HG03571 (cell line): Measurements from ENCODE around the gene USP3.
"Not testable (repeated sequence)": the region's sequence is repeated elsewhere in the genome, so short reads cannot be mapped to it uniquely, and the experiment has no call there.

Source experiments
- ATAC-seq: cut with Tn5 transposase; IDR thresholded peaks from one replicate; pipeline ENCODE4 v1.9.1; 2021; ENCODE audit not compliant: unreplicated experiment

Gene USP3

DNA sequence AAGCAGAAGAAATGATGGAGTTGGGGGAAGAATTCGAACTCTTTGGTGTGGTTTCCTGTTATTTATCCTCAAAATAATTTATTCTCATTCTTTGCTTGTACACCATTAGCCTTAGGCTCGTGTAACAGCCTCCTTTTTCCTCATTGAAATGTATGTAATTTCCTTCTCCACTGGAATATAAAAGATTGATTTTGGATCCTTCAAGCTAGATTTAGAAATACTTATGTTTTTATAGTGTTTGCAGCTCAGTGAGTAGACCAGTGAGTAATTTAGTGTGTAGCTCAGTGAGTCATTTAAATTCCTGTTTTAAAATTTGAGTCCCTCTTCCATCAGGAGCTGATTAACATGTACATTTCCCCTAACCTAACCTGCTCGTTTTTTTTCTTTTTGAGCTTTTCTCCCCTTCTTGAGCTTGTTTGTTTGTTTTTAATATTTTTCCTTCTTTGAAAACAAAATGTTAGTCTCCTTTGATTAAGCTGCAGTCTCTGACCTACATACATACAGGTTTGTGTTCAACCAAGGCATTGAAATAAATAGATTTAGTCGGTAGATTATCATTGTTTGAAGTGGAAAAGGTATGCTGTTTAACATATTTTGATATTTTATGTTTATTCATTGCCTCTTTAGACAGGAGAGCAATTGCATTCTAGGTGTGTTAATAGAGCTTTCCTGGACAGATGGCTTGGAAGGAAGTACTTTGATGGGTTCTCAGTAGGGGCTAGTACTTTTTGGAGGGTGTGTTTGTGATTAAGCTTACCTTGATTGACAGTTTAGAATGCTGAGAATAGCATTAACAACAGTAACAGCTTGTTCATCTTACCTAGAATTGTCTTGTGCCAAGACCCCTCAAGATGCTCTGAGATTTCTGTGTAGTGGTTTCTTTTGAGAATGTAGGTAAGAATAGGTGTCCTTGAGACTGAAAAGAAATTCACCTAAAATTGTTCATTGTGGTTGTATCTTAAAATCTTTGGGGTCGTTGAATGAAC, 5.9 kb downstream of the USP3 start:
- no peak for ATAC-seq

DNA sequence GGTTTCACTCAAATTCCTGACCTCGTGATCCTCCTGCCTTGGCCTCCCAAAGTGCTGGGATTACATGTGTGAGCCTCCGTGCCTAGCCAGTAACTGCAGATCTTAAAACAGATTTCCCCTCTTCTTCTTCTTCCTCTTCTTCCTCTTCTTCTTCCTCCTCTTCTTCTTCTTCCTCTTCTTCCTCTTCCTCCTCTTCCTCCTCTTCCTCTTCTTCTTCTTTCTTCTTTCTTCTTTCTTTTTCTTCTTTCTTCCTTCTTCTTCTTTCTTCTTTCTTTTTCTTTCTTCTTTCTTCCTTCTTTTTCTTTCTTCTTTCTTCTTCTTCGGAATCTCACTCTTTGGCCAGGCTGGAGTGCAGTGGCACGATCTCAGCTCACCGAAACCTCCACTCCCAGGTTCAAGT, 7.8 kb downstream of the USP3 start:
- no peak for ATAC-seq

- ATAC-seq: no peak
Measured at GRCh38 chr15:63513271-63513670, 8.9 kb downstream of the USP3 start.

GRCh38 chr15:63513728-63514127, 9.3 kb downstream of the USP3 start:
- ATAC-seq: no peak

DNA sequence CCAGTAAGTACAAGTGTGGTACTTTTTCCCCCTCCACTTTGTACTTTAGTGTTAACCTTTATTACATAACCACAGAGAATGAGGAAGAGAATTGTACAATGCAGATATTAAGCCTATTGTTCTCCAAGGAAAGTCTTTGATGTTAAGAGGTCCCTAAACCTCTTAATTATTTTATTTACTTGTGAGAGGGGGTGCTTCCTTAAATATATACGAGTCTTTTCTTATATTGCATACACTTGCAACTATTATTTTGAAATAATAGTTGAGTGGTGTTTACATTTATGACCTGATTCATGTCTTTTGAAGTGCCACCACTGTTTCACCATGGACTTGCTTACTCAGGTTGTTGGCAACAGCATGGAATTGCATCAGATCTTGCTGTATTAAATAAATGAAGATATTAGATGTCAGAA, 10.1 kb downstream of the USP3 start:
- no peak for ATAC-seq

GRCh38 chr15:63517202-63517601, 12.8 kb downstream of the USP3 start:
- ATAC-seq: no peak

DNA sequence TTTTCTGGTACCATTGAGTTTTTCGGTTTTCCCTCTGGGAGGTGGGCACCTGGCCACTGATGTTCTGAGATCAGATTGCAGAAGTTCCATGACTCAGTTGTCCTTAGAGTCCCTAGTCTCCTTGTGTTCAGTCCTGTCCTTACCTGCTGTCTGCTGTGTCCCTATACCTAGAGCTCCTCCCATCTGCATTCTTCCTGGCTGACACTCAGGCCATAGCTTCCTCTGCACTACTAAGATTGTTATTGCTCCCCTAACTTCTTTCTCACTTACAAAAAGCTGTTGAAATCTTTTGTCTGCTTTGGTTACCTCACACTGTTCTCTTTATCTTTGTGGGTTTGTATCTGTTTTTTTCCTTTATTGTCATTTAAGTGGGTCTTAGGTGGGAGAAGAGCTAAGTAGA, 13.2 kb downstream of the USP3 start:
- ATAC-seq: no peak

- ATAC-seq: no peak
Measured at GRCh38 chr15:63519041-63519440, 14.6 kb downstream of the USP3 start.

DNA sequence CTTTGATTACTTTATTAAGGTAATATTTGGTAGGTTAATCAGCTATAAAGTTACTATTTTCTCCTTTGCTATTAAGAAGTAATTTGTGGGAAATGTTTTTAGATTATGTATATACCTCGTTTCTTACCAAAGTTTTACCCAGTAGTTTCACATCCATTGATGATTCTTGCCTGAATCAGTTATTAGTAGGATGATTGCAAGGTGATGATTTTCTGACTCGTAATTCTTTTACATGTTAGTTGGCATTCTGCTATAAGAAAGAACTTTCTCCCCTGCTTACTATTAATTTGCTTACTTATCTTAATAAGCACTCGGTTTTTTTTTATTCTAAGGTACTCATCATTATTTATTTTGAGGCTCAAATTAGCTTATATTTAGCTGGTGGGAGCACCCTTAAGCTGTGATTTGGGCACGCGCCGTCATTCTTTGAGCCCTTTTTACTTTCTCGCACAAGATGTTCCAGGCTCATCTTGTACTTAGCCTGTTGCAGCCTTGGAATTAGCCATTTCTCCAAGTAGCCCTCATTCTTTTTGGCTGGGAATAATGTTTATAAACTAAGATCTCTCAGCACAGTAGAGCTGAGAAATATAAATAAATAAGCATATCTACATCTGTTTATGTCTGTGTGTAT, 15.3 kb downstream of the USP3 start:
- no peak for ATAC-seq

GRCh38 chr15:63520462-63520861, 16.1 kb downstream of the USP3 start:
- not testable (repeated sequence) for ATAC-seq

GRCh38 chr15:63522225-63522578, 17.8 kb downstream of the USP3 start:
- no peak for ATAC-seq

DNA sequence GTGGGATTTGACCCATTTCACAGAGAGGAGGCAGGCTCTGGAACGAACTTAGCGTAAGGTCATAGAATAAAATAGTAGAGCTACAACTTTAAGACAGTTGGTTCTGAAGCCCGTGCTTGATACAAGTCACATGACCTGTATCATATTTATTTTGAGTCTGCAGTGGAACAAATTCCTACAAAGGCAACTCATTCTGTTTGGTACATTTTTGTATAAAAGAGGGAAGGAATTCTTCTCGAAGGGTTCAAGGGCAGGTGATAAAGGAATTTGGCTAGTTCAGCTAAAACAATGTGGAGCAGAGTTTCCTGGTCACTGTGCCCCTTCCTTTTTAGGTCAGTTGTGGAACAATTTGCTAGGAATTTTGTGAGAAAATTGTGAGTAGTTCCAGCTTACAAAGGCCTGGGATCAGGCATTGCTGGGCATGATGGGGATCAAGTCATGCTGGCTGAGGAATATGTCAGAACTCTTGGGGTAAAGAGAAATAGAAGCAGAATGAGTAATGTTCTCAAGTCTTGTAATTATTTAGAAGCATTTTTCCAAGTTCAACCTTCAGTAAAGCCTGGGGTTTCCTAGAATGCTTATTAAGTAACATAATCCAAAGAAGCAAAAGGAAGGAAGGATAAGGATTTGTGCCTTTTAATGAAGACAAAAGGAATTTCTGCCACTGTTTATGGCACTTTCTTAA, 19.1 kb downstream of the USP3 start:
- ATAC-seq: no peak

GRCh38 chr15:63524316-63525015, 20.1 kb downstream of the USP3 start:
- no peak for ATAC-seq

DNA sequence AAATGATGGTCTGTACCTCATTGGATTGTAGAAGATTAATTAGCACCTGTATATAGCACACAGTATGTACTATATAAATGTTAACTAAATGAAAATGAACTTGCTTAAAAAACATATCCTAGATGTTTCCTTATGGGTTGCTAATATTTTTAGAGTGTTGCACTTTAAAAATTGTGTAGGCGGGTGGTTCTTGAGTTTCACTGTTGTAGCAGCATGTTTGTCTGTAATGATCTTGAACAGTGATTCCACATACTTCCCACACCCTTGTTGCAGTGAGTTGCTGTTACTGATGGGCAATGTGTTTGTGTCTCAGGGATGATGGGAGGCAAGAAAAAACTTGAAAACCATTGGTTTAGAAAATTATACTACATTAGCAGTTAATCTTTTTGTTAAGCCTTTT, 22.0 kb downstream of the USP3 start:
- no peak for ATAC-seq

- ATAC-seq: no peak
Measured at GRCh38 chr15:63528138-63528659, 23.8 kb downstream of the USP3 start.

DNA sequence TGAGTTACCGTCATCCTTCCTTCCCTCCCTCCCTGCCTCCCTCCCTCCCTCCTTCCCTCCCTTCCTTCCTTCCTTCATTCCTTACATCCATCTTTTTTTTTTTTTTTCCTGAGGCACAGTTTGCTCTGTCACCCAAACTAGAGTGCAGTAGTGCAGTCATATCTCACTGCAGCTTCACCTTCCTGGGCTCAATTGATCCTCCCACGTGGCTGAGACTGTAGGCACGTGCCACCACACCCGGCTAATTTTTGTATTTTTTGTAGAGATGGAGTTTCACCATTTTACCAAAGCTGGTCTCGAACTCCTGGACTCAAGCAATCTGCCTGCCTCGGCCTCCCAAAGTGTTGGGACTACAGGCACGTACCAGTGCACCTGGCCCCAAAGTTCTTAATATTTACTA, 25.8 kb downstream of the USP3 start:
- no peak for ATAC-seq

GRCh38 chr15:63530752-63531299, 26.4 kb downstream of the USP3 start:
- no peak for ATAC-seq

DNA sequence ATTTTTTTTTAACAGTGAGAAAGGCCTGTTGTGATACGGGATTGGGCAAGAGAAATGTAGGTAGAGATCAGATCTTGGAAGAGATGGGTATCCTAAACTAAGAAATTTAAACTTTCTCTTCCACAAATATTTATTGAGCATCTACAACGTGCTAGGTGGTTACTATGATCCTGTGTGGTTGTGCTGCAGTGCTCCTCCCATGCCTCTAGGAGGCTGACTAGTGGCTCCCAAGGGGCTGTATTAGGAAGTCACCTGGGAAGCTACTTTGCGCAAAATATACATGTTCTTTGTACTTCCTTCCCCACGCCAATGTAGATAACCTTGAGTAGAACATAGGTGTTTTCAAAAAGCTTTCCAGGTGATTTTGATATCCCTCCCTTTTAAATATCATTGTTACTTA, 27.2 kb downstream of the USP3 start:
- ATAC-seq: no peak

DNA sequence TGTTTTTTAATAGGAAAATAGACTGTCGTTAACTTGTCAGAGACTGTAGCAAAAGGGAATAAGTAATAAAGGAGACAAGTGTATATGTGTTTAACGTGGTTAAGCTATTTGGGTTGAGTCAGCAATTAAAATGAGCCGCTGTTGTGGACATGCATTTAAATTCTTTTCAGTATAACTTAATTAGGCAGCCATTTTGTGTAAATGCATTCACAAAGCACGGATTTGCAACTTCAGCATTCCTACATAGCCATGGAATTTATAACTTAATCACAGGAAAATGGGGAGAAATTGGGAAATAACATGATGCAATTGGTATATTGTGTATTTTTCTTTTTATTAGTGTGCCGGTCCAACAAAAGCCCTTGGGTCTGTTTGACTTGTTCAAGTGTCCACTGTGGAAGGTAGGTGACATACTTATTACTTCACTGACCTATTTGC, 27.9 kb downstream of the USP3 start:
- no peak for ATAC-seq

GRCh38 chr15:63534888-63535287, 30.5 kb downstream of the USP3 start:
- not testable (repeated sequence) for ATAC-seq

- no peak for ATAC-seq
Measured at GRCh38 chr15:63535689-63536088, 31.3 kb downstream of the USP3 start.
